A673 (cell line): ENCODE data around the gene RNPEP.

Source experiments
- EZH2 ChIP-seq: fragments of 200-600 bp; sonication (generic); IDR thresholded peaks from 2 replicates; pipeline ENCODE4 v1.6.1; 2017; ENCODE audit warnings: borderline replicate concordance, low read depth, mild to moderate bottlenecking, mixed read lengths, antibody characterized with exemption, low read length; ENCODE audit not compliant: poor library complexity, severe bottlenecking
- TF ChIP-seq, protein P1 (sequence below): fragments of 300-800, 200-600 bp; sonication (generic); conservative IDR thresholded peaks from 2 replicates; pipeline ENCODE4 v1.5.1; 2017; ENCODE audit warnings: low read depth, mild to moderate bottlenecking, antibody characterized with exemption, low read length, moderate library complexity, mixed read lengths

DNA sequence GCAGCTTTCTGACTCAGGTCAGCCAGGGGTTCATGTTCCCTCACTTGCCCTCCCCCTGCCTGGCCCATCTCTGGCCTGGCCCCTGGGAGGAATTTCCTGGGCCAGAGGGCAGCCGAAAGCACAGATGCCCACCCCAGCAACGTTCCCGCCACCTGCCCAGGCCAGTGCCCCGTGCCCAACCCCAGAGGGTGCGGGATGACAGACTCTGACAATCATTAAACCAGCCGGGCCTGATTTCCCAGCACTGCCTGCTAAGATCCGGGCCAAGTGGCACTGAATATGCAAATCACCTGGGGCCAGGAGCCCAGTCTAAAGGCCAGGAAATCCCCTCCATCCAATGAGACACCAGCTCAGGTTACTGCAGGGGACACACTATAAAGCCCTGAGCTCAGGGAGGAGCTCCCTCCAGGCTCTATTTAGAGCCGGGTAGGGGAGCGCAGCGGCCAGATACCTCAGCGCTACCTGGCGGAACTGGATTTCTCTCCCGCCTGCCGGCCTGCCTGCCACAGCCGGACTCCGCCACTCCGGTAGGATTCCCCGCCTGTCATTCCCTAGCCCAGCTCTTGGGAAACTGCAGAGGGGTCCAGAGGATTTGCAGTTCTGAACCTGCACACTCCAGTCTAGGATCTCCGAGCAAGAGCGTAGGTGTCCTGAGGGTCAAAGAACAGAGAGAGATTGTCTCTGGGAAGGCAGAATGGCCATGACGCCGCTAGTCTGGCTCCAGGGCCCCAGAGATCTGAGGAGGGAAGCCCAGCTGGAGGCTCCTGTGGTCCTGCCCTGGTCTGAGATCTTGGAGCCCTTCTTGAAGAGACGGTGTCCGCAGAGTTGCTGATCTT is 27.9 kb downstream of the RNPEP start, which contains the start of gene ELF3:
- TF ChIP-seq, protein P1, sequence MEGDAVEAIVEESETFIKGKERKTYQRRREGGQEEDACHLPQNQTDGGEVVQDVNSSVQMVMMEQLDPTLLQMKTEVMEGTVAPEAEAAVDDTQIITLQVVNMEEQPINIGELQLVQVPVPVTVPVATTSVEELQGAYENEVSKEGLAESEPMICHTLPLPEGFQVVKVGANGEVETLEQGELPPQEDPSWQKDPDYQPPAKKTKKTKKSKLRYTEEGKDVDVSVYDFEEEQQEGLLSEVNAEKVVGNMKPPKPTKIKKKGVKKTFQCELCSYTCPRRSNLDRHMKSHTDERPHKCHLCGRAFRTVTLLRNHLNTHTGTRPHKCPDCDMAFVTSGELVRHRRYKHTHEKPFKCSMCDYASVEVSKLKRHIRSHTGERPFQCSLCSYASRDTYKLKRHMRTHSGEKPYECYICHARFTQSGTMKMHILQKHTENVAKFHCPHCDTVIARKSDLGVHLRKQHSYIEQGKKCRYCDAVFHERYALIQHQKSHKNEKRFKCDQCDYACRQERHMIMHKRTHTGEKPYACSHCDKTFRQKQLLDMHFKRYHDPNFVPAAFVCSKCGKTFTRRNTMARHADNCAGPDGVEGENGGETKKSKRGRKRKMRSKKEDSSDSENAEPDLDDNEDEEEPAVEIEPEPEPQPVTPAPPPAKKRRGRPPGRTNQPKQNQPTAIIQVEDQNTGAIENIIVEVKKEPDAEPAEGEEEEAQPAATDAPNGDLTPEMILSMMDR = no peak
- no peak for TF ChIP-seq EZH2
